Neuron (in vitro differentiated cells): ENCODE results near the gene PBX1.
"Not testable (repeated sequence)": the region's sequence is repeated elsewhere in the genome, so short reads cannot be mapped to it uniquely, and the experiment has no call there.

ENCODE experiments used
- H2AFZ ChIP-seq: one replicate; pipeline ENCODE4 v1.6.1; 2013; ENCODE audit warnings: low read depth, mild to moderate bottlenecking, inconsistent platforms, low read length, moderate library complexity
- H3K27me3 ChIP-seq: one replicate; pipeline ENCODE4 v1.6.1; 2013; ENCODE audit warnings: low read length; ENCODE audit not compliant: insufficient read depth
- H3K36me3 ChIP-seq: one replicate; pipeline ENCODE4 v1.6.1; 2013; ENCODE audit warnings: low read length; ENCODE audit not compliant: insufficient read depth
- H3K4me1 ChIP-seq: one replicate; pipeline ENCODE4 v1.6.1; 2013; ENCODE audit warnings: low read length; ENCODE audit not compliant: insufficient read depth
- H3K4me3 ChIP-seq: 2 replicates; pipeline ENCODE4 v1.5.1; 2013; ENCODE audit warnings: mild to moderate bottlenecking, low read length, moderate library complexity
- H3K9me3 ChIP-seq: one replicate; pipeline ENCODE4 v1.6.1; 2013; ENCODE audit warnings: low read length

Gene PBX1

GRCh38 chr1:164558461-164559341 lies at the start of gene PBX1:
TSS of gene PBX1 (plus strand) at chr1:164559184.
- peak within 1 kb of the TSS; percentile 98 for H3K4me3 ChIP-seq
- H3K36me3 ChIP-seq = no peaks in the 10 kb centered on the region
- peaks cover 15% of the 10 kb centered on the region for H3K4me1 ChIP-seq
- no peaks in the 10 kb centered on the region for H3K9me3 ChIP-seq
- H3K27me3 ChIP-seq = no peaks in the 10 kb centered on the region
- H2AFZ ChIP-seq = peak within 1 kb of the TSS; percentile 76

GRCh38 chr1:164510435-164510834 lies 48.5 kb upstream of the PBX1 start:
- H3K4me1 ChIP-seq = no peaks in the 10 kb centered on the region
- no peak overlapping the region for H2AFZ ChIP-seq
- H3K9me3 ChIP-seq = no peaks in the 10 kb centered on the region
- no peaks in the 10 kb centered on the region for H3K36me3 ChIP-seq
- no peak overlapping the region for H3K4me3 ChIP-seq
- no peaks in the 10 kb centered on the region for H3K27me3 ChIP-seq

GRCh38 chr1:164511001-164511705 lies 47.8 kb upstream of the PBX1 start:
- peaks cover 6% of the 10 kb centered on the region for H3K4me1 ChIP-seq
- H3K4me3 ChIP-seq = no peak overlapping the region
- no peaks in the 10 kb centered on the region for H3K27me3 ChIP-seq
- H2AFZ ChIP-seq = no peak overlapping the region
- H3K9me3 ChIP-seq = no peaks in the 10 kb centered on the region
- H3K36me3 ChIP-seq = no peaks in the 10 kb centered on the region

- H3K27me3 ChIP-seq = no peaks in the 10 kb centered on the region
- no peaks in the 10 kb centered on the region for H3K9me3 ChIP-seq
- no peak overlapping the region for H3K4me3 ChIP-seq
- H2AFZ ChIP-seq = no peak overlapping the region
- H3K4me1 ChIP-seq = peaks cover 23% of the 10 kb centered on the region
- H3K36me3 ChIP-seq = no peaks in the 10 kb centered on the region
These were observed 43.8 kb upstream of the PBX1 start for GRCh38 chr1:164515231-164515630.

- no peaks in the 10 kb centered on the region for H3K36me3 ChIP-seq
- no peaks in the 10 kb centered on the region for H3K9me3 ChIP-seq
- H3K27me3 ChIP-seq = no peaks in the 10 kb centered on the region
- H3K4me3 ChIP-seq = no peak overlapping the region
- H3K4me1 ChIP-seq = peaks cover 23% of the 10 kb centered on the region
- H2AFZ ChIP-seq = no peak overlapping the region
These were observed 43.2 kb upstream of the PBX1 start for GRCh38 chr1:164515711-164516331.

GRCh38 chr1:164516591-164516990 lies 42.4 kb upstream of the PBX1 start:
- H3K27me3 ChIP-seq = no peaks in the 10 kb centered on the region
- H3K4me3 ChIP-seq = no peak overlapping the region
- peaks cover 23% of the 10 kb centered on the region for H3K4me1 ChIP-seq
- H2AFZ ChIP-seq = no peak overlapping the region
- no peaks in the 10 kb centered on the region for H3K9me3 ChIP-seq
- no peaks in the 10 kb centered on the region for H3K36me3 ChIP-seq

- Histone ChIP-seq H3K4me1 (peaks cover 23% of the 10 kb centered on the region), H2AFZ (no peak overlapping the region), H3K4me3 (no peak overlapping the region), H3K36me3 (no peaks in the 10 kb centered on the region), H3K27me3 (no peaks in the 10 kb centered on the region), H3K9me3 (no peaks in the 10 kb centered on the region)
These were observed 40.2 kb upstream of the PBX1 start for GRCh38 chr1:164518692-164519332.

- Histone ChIP-seq H2AFZ (no peak overlapping the region), H3K4me3 (no peak overlapping the region), H3K36me3 (no peaks in the 10 kb centered on the region), H3K4me1 (peaks cover 23% of the 10 kb centered on the region), H3K9me3 (no peaks in the 10 kb centered on the region), H3K27me3 (no peaks in the 10 kb centered on the region)
These were observed 39.6 kb upstream of the PBX1 start for GRCh38 chr1:164519426-164519825.

GRCh38 chr1:164524810-164525209 lies 34.2 kb upstream of the PBX1 start:
- Histone ChIP-seq H3K4me1 (peaks cover 6% of the 10 kb centered on the region), H3K9me3 (no peaks in the 10 kb centered on the region), H3K4me3 (no peak overlapping the region), H3K36me3 (no peaks in the 10 kb centered on the region), H3K27me3 (no peaks in the 10 kb centered on the region), H2AFZ (no peak overlapping the region)

GRCh38 chr1:164534863-164535610 lies 23.9 kb upstream of the PBX1 start:
- Histone ChIP-seq H3K36me3 (no peaks in the 10 kb centered on the region), H3K4me1 (no peaks in the 10 kb centered on the region), H3K9me3 (no peaks in the 10 kb centered on the region)

GRCh38 chr1:164552463-164552988 lies 6.5 kb upstream of the PBX1 start:
- H3K27me3 ChIP-seq, H3K4me1 ChIP-seq, H3K4me3 ChIP-seq, H2AFZ ChIP-seq, H3K36me3 ChIP-seq, H3K9me3 ChIP-seq: not testable (repeated sequence)

More at GRCh38 chr1:164534863-164535610, 23.9 kb upstream of the PBX1 start:
- H2AFZ ChIP-seq = no peak overlapping the region
- H3K27me3 ChIP-seq = no peaks in the 10 kb centered on the region
- H3K4me3 ChIP-seq = no peak overlapping the region

GRCh38 chr1:164557270-164557669 lies 1.7 kb upstream of the PBX1 start:
- Histone ChIP-seq H3K4me3 (no peak overlapping the region), H3K27me3 (no peaks in the 10 kb centered on the region), H3K36me3 (no peaks in the 10 kb centered on the region), H3K4me1 (peaks cover 5% of the 10 kb centered on the region), H2AFZ (no peak overlapping the region), H3K9me3 (no peaks in the 10 kb centered on the region)
